HepG2 (cell line): ENCODE results near the gene PRSS8. TPM values are rescaled to one million over a fixed set of nuclear protein-coding genes. Genes with fewer than 3 reads are reported as not detected.

ENCODE experiments used
- BRCA1 ChIP-seq: sonication (generic); formaldehyde crosslinking; IDR thresholded peaks from 2 replicates; pipeline ENCODE4 v1.4.0; 2020; ENCODE audit warnings: missing genetic modification reagents
- DNMT1 ChIP-seq: sonication (generic); formaldehyde crosslinking; IDR thresholded peaks from 2 replicates; pipeline ENCODE4 v1.5.1; 2020; ENCODE audit warnings: mild to moderate bottlenecking, missing genetic modification reagents
- GTF3A ChIP-seq: sonication (generic); formaldehyde crosslinking; conservative IDR thresholded peaks from 2 replicates; pipeline ENCODE4 v1.4.0; 2020; ENCODE audit warnings: mild to moderate bottlenecking, missing genetic modification reagents
- HNRNPUL1 ChIP-seq: fragments of 200-400 bp; formaldehyde crosslinking; IDR thresholded peaks from 2 replicates; pipeline ENCODE4 v1.6.1; 2017; ENCODE audit warnings: low read depth, mild to moderate bottlenecking, low read length, moderate library complexity
- MED8 ChIP-seq: sonication (generic); formaldehyde crosslinking; IDR thresholded peaks from 2 replicates; pipeline ENCODE4 v1.8.1; 2023; ENCODE audit warnings: mild to moderate bottlenecking, missing genetic modification reagents; ENCODE audit not compliant: insufficient replicate concordance
- MEIS2 ChIP-seq: sonication (generic); formaldehyde crosslinking; IDR thresholded peaks from 2 replicates; pipeline ENCODE4 v1.9.0; 2021; ENCODE audit warnings: mild to moderate bottlenecking, missing genetic modification reagents
- NFIC ChIP-seq: IDR thresholded peaks from 2 replicates; pipeline ENCODE4 v1.6.1; 2012; ENCODE audit warnings: mild to moderate bottlenecking, low read length, inconsistent platforms
- ZNF547 ChIP-seq: sonication (generic); formaldehyde crosslinking; IDR thresholded peaks from 2 replicates; pipeline ENCODE4 v1.5.1; 2020; ENCODE audit warnings: mild to moderate bottlenecking, missing genetic modification reagents
- ZNF709 ChIP-seq: sonication (generic); formaldehyde crosslinking; IDR thresholded peaks from 2 replicates; pipeline ENCODE4 v1.5.0; 2020; ENCODE audit warnings: mild to moderate bottlenecking, missing genetic modification reagents
- ZNF850 ChIP-seq: sonication (generic); formaldehyde crosslinking; conservative IDR thresholded peaks from 2 replicates; pipeline ENCODE4 v1.9.0; 2021; ENCODE audit warnings: mild to moderate bottlenecking, missing genetic modification reagents
- polyA plus RNA-seq, 8 experiments: library from polyadenylated mRNA; depleted of rRNA in 3 of 8; stranded (reverse) in 7 of 8; unstranded in 1 of 8; fragments of >200 nt; fragmentation: Illumina TruSeq in 4 of 8; extraction: Trizol in 4 of 8; gene quantifications; 2 replicates each; pipeline versions ENCODE4 v1.2.1 to v1.2.3, GENCODE V29; 2011 to 2016; ENCODE audit warnings: low read depth in 4 of 8, missing spikeins in 1 of 8, mixed read lengths in 1 of 8; ENCODE audit not compliant: insufficient read depth in 1 of 8
- total RNA-seq, 5 experiments: library from RNA; depleted of rRNA; stranded (reverse); fragments of >200 nt; fragmentation: Illumina TruSeq; extraction: Trizol; gene quantifications; 2 replicates each; pipeline ENCODE4 v1.2.3, GENCODE V29; 2016; ENCODE audit warnings: low read depth in 1 of 5
- TF ChIP-seq, protein P1 (sequence below): sonication (generic); formaldehyde crosslinking; conservative IDR thresholded peaks from 2 replicates; pipeline ENCODE4 v1.4.0; 2020; ENCODE audit warnings: mild to moderate bottlenecking, missing genetic modification reagents, moderate library complexity
- TF ChIP-seq, protein P2 (sequence below): sonication (generic); formaldehyde crosslinking; IDR thresholded peaks from 2 replicates; pipeline ENCODE4 v1.8.1; 2023; ENCODE audit warnings: missing genetic modification reagents, mild to moderate bottlenecking, borderline replicate concordance
- TF ChIP-seq, protein P3 (sequence below): sonication (generic); formaldehyde crosslinking; IDR thresholded peaks from 2 replicates; pipeline ENCODE4 v1.5.1; 2020; ENCODE audit warnings: mild to moderate bottlenecking, missing genetic modification reagents, borderline replicate concordance
- TF ChIP-seq, protein P4 (sequence below), 2 experiments: sonication (generic) in 1 of 2; formaldehyde crosslinking in 1 of 2; IDR thresholded peaks; 2 replicates each; pipeline versions ENCODE4 v1.6.1 to v1.9.0; 2014 to 2022; ENCODE audit warnings: antibody characterized with exemption in 1 of 2, borderline replicate concordance in 1 of 2, inconsistent platforms in 1 of 2, low read depth in 1 of 2, missing genetic modification reagents in 1 of 2
- TF ChIP-seq, protein P5 (sequence below): sonication (generic); formaldehyde crosslinking; IDR thresholded peaks from 2 replicates; pipeline ENCODE4 v1.5.0; 2020; ENCODE audit warnings: missing genetic modification reagents

Gene PRSS8
- total and polyA plus RNA-seq, 2 of the 13 experiments (the other 11 are each of a cell fraction or from before 2014, with no cell fraction given): 2.6 to 7.2 TPM

DNA sequence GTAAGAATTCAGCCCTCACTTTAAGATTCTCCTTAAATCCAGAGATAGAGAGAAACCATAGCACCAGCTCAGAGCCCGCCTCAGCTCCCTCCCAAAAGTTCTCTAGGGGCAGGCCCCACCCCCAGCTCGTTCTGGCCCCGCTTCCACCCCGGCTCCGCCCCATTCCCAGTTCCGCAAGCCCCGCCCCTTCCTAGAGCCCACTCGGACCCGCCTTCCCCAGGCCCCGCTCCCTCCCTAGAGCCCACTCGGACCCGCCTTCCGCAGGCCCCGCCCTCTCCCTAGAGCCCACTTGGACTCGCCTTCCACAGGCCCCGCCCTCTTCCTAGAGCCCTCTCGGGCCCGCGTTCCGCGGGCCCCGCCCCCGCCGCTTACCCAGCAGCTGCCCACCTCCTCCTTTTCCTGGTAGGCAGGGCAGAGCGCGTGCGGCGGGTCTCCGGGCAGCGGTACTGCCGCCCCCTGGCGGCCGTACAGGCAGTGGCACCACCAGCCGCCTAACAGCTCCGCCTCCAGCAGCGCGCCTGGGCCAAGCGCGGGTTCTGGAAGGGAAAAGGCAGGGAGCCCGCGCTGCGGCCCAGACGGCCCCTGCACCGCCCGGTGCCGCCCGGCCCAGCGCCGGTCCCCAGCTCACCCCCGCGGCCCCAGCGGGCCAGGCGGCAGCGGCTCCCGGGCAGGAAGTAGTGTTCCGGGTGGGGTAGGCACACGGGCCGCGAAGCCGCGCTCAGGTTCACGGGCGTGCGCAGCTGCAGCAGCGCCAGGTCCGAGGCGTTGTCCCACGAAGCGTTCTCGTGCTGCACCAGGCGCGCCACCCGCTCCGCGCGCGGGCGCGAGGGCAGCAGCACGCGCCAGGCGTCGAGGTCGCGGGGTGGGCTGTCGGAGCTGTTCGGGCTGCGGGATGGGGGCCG lies 6.8 kb upstream of the PRSS8 start (continued):
- TF ChIP-seq, protein P1, sequence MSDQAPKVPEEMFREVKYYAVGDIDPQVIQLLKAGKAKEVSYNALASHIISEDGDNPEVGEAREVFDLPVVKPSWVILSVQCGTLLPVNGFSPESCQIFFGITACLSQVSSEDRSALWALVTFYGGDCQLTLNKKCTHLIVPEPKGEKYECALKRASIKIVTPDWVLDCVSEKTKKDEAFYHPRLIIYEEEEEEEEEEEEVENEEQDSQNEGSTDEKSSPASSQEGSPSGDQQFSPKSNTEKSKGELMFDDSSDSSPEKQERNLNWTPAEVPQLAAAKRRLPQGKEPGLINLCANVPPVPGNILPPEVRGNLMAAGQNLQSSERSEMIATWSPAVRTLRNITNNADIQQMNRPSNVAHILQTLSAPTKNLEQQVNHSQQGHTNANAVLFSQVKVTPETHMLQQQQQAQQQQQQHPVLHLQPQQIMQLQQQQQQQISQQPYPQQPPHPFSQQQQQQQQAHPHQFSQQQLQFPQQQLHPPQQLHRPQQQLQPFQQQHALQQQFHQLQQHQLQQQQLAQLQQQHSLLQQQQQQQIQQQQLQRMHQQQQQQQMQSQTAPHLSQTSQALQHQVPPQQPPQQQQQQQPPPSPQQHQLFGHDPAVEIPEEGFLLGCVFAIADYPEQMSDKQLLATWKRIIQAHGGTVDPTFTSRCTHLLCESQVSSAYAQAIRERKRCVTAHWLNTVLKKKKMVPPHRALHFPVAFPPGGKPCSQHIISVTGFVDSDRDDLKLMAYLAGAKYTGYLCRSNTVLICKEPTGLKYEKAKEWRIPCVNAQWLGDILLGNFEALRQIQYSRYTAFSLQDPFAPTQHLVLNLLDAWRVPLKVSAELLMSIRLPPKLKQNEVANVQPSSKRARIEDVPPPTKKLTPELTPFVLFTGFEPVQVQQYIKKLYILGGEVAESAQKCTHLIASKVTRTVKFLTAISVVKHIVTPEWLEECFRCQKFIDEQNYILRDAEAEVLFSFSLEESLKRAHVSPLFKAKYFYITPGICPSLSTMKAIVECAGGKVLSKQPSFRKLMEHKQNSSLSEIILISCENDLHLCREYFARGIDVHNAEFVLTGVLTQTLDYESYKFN: peak; percentile 76
- TF ChIP-seq GTF3A (CRISPR knock-in tag) (peak; percentile 69; the same call in 1 of the 2 replicates), BRCA1 (CRISPR knock-in tag) (no peak), HNRNPUL1 (no peak), DNMT1 (CRISPR knock-in tag) (peak; percentile 78; the same call in 1 of the 2 replicates), MED8 (CRISPR knock-in tag) (peak; percentile 69), NFIC (no peak), ZNF850 (no peak), ZNF709 (CRISPR knock-in tag) (peak; percentile 86; the same call in 1 of the 2 replicates), MEIS2 (CRISPR knock-in tag) (peak; percentile 35), ZNF547 (CRISPR knock-in tag) (peak; percentile 81)
- TF ChIP-seq, protein P2, sequence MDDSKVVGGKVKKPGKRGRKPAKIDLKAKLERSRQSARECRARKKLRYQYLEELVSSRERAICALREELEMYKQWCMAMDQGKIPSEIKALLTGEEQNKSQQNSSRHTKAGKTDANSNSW (CRISPR knock-in tag): peak; percentile 26; the same call in 1 of the 2 replicates
- TF ChIP-seq, protein P3, sequence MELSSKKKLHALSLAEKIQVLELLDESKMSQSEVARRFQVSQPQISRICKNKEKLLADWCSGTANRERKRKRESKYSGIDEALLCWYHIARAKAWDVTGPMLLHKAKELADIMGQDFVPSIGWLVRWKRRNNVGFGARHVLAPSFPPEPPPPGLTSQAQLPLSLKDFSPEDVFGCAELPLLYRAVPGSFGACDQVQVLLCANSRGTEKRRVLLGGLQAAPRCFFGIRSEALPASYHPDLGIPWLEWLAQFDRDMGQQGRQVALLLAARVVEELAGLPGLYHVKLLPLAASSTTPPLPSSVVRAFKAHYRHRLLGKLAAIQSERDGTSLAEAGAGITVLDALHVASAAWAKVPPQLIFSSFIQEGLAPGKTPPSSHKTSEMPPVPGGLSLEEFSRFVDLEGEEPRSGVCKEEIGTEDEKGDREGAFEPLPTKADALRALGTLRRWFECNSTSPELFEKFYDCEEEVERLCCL (CRISPR knock-in tag): peak; percentile 68; the same call in 1 of the 2 replicates
- TF ChIP-seq, protein P4, sequence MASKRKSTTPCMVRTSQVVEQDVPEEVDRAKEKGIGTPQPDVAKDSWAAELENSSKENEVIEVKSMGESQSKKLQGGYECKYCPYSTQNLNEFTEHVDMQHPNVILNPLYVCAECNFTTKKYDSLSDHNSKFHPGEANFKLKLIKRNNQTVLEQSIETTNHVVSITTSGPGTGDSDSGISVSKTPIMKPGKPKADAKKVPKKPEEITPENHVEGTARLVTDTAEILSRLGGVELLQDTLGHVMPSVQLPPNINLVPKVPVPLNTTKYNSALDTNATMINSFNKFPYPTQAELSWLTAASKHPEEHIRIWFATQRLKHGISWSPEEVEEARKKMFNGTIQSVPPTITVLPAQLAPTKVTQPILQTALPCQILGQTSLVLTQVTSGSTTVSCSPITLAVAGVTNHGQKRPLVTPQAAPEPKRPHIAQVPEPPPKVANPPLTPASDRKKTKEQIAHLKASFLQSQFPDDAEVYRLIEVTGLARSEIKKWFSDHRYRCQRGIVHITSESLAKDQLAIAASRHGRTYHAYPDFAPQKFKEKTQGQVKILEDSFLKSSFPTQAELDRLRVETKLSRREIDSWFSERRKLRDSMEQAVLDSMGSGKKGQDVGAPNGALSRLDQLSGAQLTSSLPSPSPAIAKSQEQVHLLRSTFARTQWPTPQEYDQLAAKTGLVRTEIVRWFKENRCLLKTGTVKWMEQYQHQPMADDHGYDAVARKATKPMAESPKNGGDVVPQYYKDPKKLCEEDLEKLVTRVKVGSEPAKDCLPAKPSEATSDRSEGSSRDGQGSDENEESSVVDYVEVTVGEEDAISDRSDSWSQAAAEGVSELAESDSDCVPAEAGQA (IDR thresholded peaks at IDR 0.05; ENCODE audit: low read depth): 0 out of 2 replicates have a peak, but pooled peaks have one; percentile 31
- TF ChIP-seq, protein P4 (CRISPR knock-in tag; IDR thresholded peaks at IDR 0.05; ENCODE audit: borderline replicate concordance): no peak
- TF ChIP-seq, protein P5, sequence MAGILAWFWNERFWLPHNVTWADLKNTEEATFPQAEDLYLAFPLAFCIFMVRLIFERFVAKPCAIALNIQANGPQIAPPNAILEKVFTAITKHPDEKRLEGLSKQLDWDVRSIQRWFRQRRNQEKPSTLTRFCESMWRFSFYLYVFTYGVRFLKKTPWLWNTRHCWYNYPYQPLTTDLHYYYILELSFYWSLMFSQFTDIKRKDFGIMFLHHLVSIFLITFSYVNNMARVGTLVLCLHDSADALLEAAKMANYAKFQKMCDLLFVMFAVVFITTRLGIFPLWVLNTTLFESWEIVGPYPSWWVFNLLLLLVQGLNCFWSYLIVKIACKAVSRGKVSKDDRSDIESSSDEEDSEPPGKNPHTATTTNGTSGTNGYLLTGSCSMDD: no peak
